Ureter (tissue), 1 donor: ENCODE measurements around the gene HSPH1. TPM values are rescaled to one million over a fixed set of nuclear protein-coding genes. Genes with fewer than 3 reads are reported as not detected.

Experiments used
- DNase-seq: peaks from one replicate; pipeline ENCODE4 v3.0.0-alpha.2; 2020; ENCODE audit warnings: low spot score
- total RNA-seq: library from RNA; stranded (reverse); gene quantifications from one replicate; pipeline ENCODE4 v1.2.4, GENCODE V29; 2023
- donor health status: DM: yes; HTN: yes; CAD: no.

HSPH1 gene
- total RNA-seq, 1 donor from 2014 or later: 80.3 TPM

DNA sequence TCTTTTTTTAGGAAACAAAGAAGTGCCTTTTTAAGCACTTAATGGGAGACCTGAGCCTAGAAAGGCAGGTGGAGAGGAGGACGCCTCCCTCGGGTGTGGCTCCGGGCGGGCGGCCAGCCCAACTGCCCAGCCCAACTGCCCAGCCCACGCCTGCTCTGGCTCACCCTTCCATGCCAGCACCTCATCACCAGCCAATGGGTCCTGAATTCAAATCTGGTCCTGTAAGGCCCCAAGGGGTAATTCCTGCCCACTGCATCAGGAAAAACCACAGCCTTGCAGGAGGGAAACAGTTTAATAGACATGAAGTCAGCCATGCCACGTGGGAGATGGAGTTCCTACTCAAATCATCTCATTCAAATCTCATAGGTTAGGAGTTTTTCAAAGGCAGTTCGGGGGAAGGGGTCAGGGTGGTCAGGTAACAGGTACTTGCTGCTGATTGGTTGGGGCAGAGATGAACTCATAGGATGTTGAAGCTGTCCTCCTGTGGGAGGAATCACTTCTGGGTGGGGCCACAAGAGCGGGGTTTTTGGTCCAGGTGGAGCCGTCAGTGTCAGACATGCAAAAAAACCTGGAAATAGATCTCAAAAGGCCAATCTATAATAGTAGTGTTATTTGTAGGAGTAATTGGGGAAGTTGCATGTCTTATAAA, 64.9 kb downstream of the HSPH1 start:
- no peak for DNase-seq

GRCh38 chr13:31094331-31095015, 67.2 kb downstream of the HSPH1 start:
- no peak for DNase-seq

GRCh38 chr13:31093145-31093885, 68.4 kb downstream of the HSPH1 start:
- DNase-seq: no peak

DNA sequence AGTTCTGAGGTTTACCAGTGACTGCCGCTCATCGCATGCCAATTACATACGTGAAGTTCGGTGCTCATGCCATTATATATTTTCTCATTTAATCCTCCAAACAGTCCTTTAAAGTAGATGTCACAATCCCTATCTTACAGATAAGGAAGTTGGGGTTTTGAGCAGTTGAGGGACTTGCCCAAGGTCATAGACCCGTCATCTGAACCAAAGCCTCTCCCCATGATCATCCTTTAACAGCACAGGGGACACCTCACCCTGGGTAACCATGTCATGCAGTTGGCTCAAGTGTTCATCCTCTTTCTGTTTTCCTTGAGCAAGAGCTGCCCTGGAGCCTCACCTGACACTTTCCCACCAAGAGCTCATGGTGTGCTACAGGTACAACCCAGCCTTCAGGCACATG, 69.1 kb downstream of the HSPH1 start:
- DNase-seq: no peak

GRCh38 chr13:31090961-31091624, 70.6 kb downstream of the HSPH1 start:
- DNase-seq: no peak

DNA sequence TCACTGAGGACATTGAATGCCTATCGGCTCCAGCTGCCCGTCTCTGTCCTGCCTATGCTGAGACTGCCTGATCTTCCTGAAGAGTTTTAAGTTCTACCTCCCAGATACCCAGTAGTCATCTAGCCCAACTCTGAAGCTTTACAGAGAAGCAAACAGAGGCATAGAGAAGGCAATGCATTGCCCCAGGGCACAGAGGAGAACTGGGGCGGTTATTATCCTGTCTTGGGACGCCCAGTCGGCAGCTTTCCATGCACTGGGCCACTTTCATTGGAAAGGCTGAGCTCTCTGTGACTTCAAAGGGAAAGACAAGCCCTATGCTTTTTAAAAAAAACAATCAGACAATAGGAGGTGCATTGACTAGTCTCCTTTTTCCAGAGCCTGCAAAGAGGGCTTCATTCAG, 71.6 kb downstream of the HSPH1 start:
- DNase-seq: no peak

GRCh38 chr13:31089649-31090048, 72.1 kb downstream of the HSPH1 start:
- DNase-seq: no peak

- DNase-seq: no peak
Measured at GRCh38 chr13:31088826-31089420, 72.8 kb downstream of the HSPH1 start.

Other genes with a start within 250 kb of the HSPH1 start
- not detected for gene TEX26, start 229.2 kb downstream of the HSPH1 start, total RNA-seq
- gene B3GLCT, start 38.1 kb upstream of the HSPH1 start, total RNA-seq: 4.1 TPM